ENCODE measurements around the gene SHMT2. TPM values are rescaled to one million over a fixed set of nuclear protein-coding genes. Genes with fewer than 3 reads are reported as not detected.

Gene SHMT2
- total and polyA plus RNA-seq, 2 donors (not counting 3 experiments of a cell fraction or from before 2014, with no cell fraction given), result 155 to 243 TPM

DNA sequence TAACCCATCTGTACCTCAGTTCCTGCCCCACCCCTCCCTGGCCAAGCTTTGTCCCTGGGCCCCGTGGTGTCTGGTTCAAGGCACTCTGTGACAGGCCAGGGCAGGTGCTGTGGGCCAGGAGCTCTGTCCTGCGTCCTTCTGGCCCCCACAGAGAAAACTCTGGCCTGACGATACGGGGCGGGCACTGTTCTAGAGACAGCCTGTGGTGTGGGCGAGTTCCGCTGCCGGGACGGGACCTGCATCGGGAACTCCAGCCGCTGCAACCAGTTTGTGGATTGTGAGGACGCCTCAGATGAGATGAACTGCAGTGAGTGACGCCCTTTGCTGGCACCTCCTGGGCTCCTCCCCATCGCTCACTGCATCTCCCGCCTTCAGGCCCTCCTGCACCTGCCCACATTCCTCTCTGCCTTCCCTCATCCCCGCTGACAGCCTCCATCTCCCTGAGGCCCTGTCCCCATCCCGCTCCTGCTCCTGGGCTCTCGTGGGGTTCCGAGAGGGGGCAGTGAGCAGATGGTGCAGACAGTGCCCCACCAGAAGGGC is 35.7 kb upstream of the SHMT2 start:
- ChIA-PET POLR2A (no interaction called here), CTCF (interaction anchor here (1.1 kb wide), 1 partner anchor 11 kb away, joined by 3 read pairs; no protein-coding TSS in a partner anchor)
- Histone ChIP-seq H3K4me3 (replicated peaks in 1 of 3; ENCODE audit: insufficient read depth in 1 of 3, low read depth in 1 of 3, low read length in 3 of 3) (no peak overlapping the region), H3K4me2 (ENCODE audit: insufficient read depth, low read length) (no peak overlapping the region), H4K20me1 (replicated peaks; ENCODE audit: control insufficient read depth, extremely low read depth, insufficient read depth, low read length) (no peaks in the 10 kb centered on the region), H3K27ac (ENCODE audit: insufficient read depth, low read depth, low read length) (no peak overlapping the region), H2AFZ (ENCODE audit: low read depth, low read length) (no peak overlapping the region), H3K27me3 (ENCODE audit: control insufficient read depth in 2 of 2, insufficient read depth in 2 of 2, low read length in 2 of 2) (no peaks in the 10 kb centered on the region), H3K9ac (replicated peaks; ENCODE audit: extremely low read depth, insufficient read depth, low read length) (no peak overlapping the region), H3K36me3 (ENCODE audit: control insufficient read depth in 2 of 2, extremely low read depth in 1 of 2, insufficient read depth in 2 of 2, low read length in 2 of 2) (no peaks in the 10 kb centered on the region), H3K9me3 (replicated peaks; ENCODE audit: control insufficient read depth, insufficient read depth, low read length) (no peaks in the 10 kb centered on the region), H3K4me1 (ENCODE audit: control insufficient read depth, extremely low read depth, insufficient read depth, low read length) (no peaks in the 10 kb centered on the region), H3K9me1 (replicated peaks; ENCODE audit: control insufficient read depth, extremely low read depth, insufficient read depth, low read length) (no peaks in the 10 kb centered on the region), H3K79me2 (ENCODE audit: control insufficient read depth, insufficient read depth, low read length) (no peaks in the 10 kb centered on the region)
- intact Hi-C loops (cut with micrococcal nuclease) (no loop called here), dilution Hi-C loops (cut with MboI; ENCODE audit: extremely low pct_ligation_motif_present, low sequenced_read_pairs) (no loop called here)
- FAIRE-seq (no peak), DNase-seq (ENCODE audit: low read depth, low spot score) (no peak)
- TF ChIP-seq GATA2 (IDR thresholded peaks at IDR 0.05; ENCODE audit: insufficient read depth, insufficient read length, low read depth, low read length) (no peak), FOS (IDR thresholded peaks at IDR 0.05; ENCODE audit: borderline replicate concordance, insufficient read depth, low read length) (no peak), JUN (IDR thresholded peaks at IDR 0.05; ENCODE audit: borderline replicate concordance, insufficient read depth, insufficient read length, low read depth) (no peak), MYC (IDR thresholded peaks at IDR 0.05; ENCODE audit: low read depth, low read length) (no peak), POLR2AphosphoS5 (IDR thresholded peaks at IDR 0.05; ENCODE audit: insufficient read depth, low read depth, low read length) (no peak)
- TF ChIP-seq, protein P1, sequence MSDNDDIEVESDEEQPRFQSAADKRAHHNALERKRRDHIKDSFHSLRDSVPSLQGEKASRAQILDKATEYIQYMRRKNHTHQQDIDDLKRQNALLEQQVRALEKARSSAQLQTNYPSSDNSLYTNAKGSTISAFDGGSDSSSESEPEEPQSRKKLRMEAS (IDR thresholded peaks at IDR 0.05; ENCODE audit: insufficient read depth, insufficient read length), result no peak
- BruUV-seq (replicated peaks), result no TSS peak

DNA sequence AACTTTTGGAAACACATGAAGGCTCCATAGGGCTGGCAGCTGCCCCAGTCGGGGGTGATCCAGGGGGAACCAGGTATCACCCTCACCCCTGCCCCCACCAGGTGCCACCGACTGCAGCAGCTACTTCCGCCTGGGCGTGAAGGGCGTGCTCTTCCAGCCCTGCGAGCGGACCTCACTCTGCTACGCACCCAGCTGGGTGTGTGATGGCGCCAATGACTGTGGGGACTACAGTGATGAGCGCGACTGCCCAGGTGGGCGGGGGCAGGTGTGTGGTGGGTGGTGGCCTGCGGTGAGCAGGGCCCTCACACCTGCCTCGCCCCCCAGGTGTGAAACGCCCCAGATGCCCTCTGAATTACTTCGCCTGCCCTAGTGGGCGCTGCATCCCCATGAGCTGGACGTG is 35.3 kb upstream of the SHMT2 start:
- no peaks in the 10 kb centered on the region for H3K9me1 ChIP-seq (replicated peaks; ENCODE audit: control insufficient read depth, extremely low read depth, insufficient read depth, low read length)
- DNase-seq (ENCODE audit: low read depth, low spot score) (no peak), FAIRE-seq (no peak)
- H4K20me1 ChIP-seq (replicated peaks; ENCODE audit: control insufficient read depth, extremely low read depth, insufficient read depth, low read length), result no peaks in the 10 kb centered on the region
- H3K79me2 ChIP-seq (ENCODE audit: control insufficient read depth, insufficient read depth, low read length), result no peaks in the 10 kb centered on the region
- H3K27ac ChIP-seq (ENCODE audit: insufficient read depth, low read depth, low read length), result no peak overlapping the region
- intact Hi-C loops (cut with micrococcal nuclease), result no loop called here
- H3K27me3 ChIP-seq (ENCODE audit: control insufficient read depth in 2 of 2, insufficient read depth in 2 of 2, low read length in 2 of 2), result no peaks in the 10 kb centered on the region
- dilution Hi-C loops (cut with MboI; ENCODE audit: extremely low pct_ligation_motif_present, low sequenced_read_pairs), result no loop called here
- H3K9ac ChIP-seq (replicated peaks; ENCODE audit: extremely low read depth, insufficient read depth, low read length), result no peak overlapping the region
- H3K36me3 ChIP-seq (ENCODE audit: control insufficient read depth in 2 of 2, extremely low read depth in 1 of 2, insufficient read depth in 2 of 2, low read length in 2 of 2), result no peaks in the 10 kb centered on the region
- BruUV-seq (replicated peaks), result no TSS peak
- TF ChIP-seq JUN (IDR thresholded peaks at IDR 0.05; ENCODE audit: borderline replicate concordance, insufficient read depth, insufficient read length, low read depth), result no peak
- TF ChIP-seq POLR2A (IDR thresholded peaks at IDR 0.05; ENCODE audit: low read depth, low read length), result no peak
- TF ChIP-seq GATA2 (IDR thresholded peaks at IDR 0.05; ENCODE audit: insufficient read depth, insufficient read length, low read depth, low read length), result no peak
- TF ChIP-seq, protein P1 (IDR thresholded peaks at IDR 0.05; ENCODE audit: insufficient read depth, insufficient read length), result no peak
- no peak for TF ChIP-seq MYC (IDR thresholded peaks at IDR 0.05; ENCODE audit: low read depth, low read length)
- TF ChIP-seq FOS (IDR thresholded peaks at IDR 0.05; ENCODE audit: borderline replicate concordance, insufficient read depth, low read length), result no peak
- no peak for TF ChIP-seq EZH2 (IDR thresholded peaks at IDR 0.05; ENCODE audit: borderline replicate concordance, low read depth, low read length, severe bottlenecking)
- TF ChIP-seq POLR2AphosphoS5 (IDR thresholded peaks at IDR 0.05; ENCODE audit: insufficient read depth, low read depth, low read length), result no peak
- H3K4me2 ChIP-seq (ENCODE audit: insufficient read depth, low read length), result no peak overlapping the region
- no peak overlapping the region for H3K4me3 ChIP-seq (replicated peaks in 1 of 3; ENCODE audit: insufficient read depth in 1 of 3, low read depth in 1 of 3, low read length in 3 of 3)
- CTCF ChIA-PET, result interaction anchor here (0.9 to 1.1 kb wide), 3 partner anchors 11 to 70 kb away, joined by 3 to 4 read pairs (median 3); no protein-coding TSS in a partner anchor
- POLR2A ChIA-PET, result no interaction called here
- no peak overlapping the region for H2AFZ ChIP-seq (ENCODE audit: low read depth, low read length)
- H3K9me3 ChIP-seq (replicated peaks; ENCODE audit: control insufficient read depth, insufficient read depth, low read length), result no peaks in the 10 kb centered on the region
- H3K4me1 ChIP-seq (ENCODE audit: control insufficient read depth, extremely low read depth, insufficient read depth, low read length), result no peaks in the 10 kb centered on the region
